Peyer's patch (tissue), 4 donors: Measurements from ENCODE around the gene EPHA2. TPM values are rescaled to one million over a fixed set of nuclear protein-coding genes. Genes with fewer than 3 reads are reported as not detected.

ENCODE experiments used
- DNase-seq, 3 donors: peaks; one replicate each; pipeline ENCODE4 v3.0.0-alpha.2; 2017 to 2019
- H3K27ac ChIP-seq, 4 donors: fragments of 200-600 bp; sonication (generic); one replicate each; pipeline ENCODE4 v1.5.1; 2016 to 2019
- H3K27me3 ChIP-seq, 2 donors: fragments of 200-600 bp; sonication (generic); one replicate each; pipeline ENCODE4 v1.5.1; 2019
- H3K36me3 ChIP-seq, 3 donors: fragments of 200-600 bp; sonication (generic); one replicate each; pipeline ENCODE4 v1.5.1; 2016 to 2019
- H3K4me1 ChIP-seq, 4 donors: fragments of 200-600 bp; sonication (generic); one replicate each; pipeline ENCODE4 v1.5.1; 2016 to 2019
- H3K4me3 ChIP-seq, 4 donors: fragments of 200-600 bp; sonication (generic); 1 replicate in 3 of 4; 2 replicates in 1 of 4; pipeline ENCODE4 v1.5.1; 2016 to 2019; ENCODE audit warnings: mild to moderate bottlenecking in 1 of 4
- H3K9me3 ChIP-seq, 4 donors: fragments of 200-600 bp; sonication (generic); one replicate each; pipeline ENCODE4 v1.5.1; 2016 to 2019; ENCODE audit warnings: mild to moderate bottlenecking in 1 of 4
- CTCF ChIP-seq, 6 experiments: fragments of 450-650 bp in 4 of 6; fragments of 200-600 bp in 2 of 6; sonication (generic) in 1 of 6; IDR thresholded peaks; one replicate each; pipeline ENCODE4 v1.5.1; 2017 to 2019; ENCODE audit warnings: antibody characterized with exemption in 6 of 6, mild to moderate bottlenecking in 3 of 6, moderate library complexity in 1 of 6
- POLR2A ChIP-seq, 2 donors: fragments of 450-650 bp; IDR thresholded peaks; one replicate each; pipeline ENCODE4 v1.5.1; 2017; ENCODE audit warnings: antibody characterized with exemption in 2 of 2, mild to moderate bottlenecking in 2 of 2, moderate library complexity in 2 of 2
- total RNA-seq, 4 donors: library from RNA; depleted of rRNA; stranded (reverse); fragments of >200 nt; gene quantifications; one replicate each; pipeline ENCODE4 v1.1.0, GENCODE V29; 2016

The EPHA2 gene
- total RNA-seq, 4 donors from 2014 or later, result 23.5 to 42.6 (median 35.5) TPM

- no peak overlapping the region for H3K4me3 ChIP-seq
Observed at GRCh38 chr1:16147156-16147926, 8.5 kb downstream of the EPHA2 start.

GRCh38 chr1:16146279-16147155, 9.4 kb downstream of the EPHA2 start:
- peaks cover 0 to 40% (median 0%) of the 10 kb centered on the region in 3 donors for H3K36me3 ChIP-seq
- H3K27me3 ChIP-seq, result no peaks in the 10 kb centered on the region
- H3K27ac ChIP-seq, result peak overlapping the region; percentile 66 to 94 (median 80)
- peaks cover 0 to 31% (median 10%) of the 10 kb centered on the region in 4 donors for H3K4me1 ChIP-seq
- peak in 2 of 3 donors; percentile 50 to 63 for DNase-seq
- no peaks in the 10 kb centered on the region for H3K9me3 ChIP-seq
- TF ChIP-seq CTCF (IDR thresholded peaks at IDR 0.05) (no peak), POLR2A (IDR thresholded peaks at IDR 0.05) (no peak)
- peak overlapping the region in 2 of 4 donors; percentile 23 to 43 for H3K4me3 ChIP-seq

More at GRCh38 chr1:16147156-16147926, 8.5 kb downstream of the EPHA2 start:
- no peak for DNase-seq
- Histone ChIP-seq H3K36me3 (peaks cover 0 to 40% (median 0%) of the 10 kb centered on the region in 3 donors), H3K27me3 (no peaks in the 10 kb centered on the region), H3K9me3 (no peaks in the 10 kb centered on the region), H3K27ac (peak overlapping the region; percentile 66 to 94 (median 80)), H3K4me1 (peaks cover 0 to 35% (median 10%) of the 10 kb centered on the region in 4 donors)
- TF ChIP-seq CTCF (IDR thresholded peaks at IDR 0.05), result no peak

GRCh38 chr1:16145662-16146278, 10.1 kb downstream of the EPHA2 start:
- H3K27me3 ChIP-seq, result no peaks in the 10 kb centered on the region
- H3K27ac ChIP-seq, result peak overlapping the region; percentile 66 to 94 (median 80)
- H3K4me1 ChIP-seq, result peaks cover 0 to 34% (median 10%) of the 10 kb centered on the region in 4 donors
- TF ChIP-seq POLR2A (IDR thresholded peaks at IDR 0.05) (no peak), CTCF (IDR thresholded peaks at IDR 0.05) (no peak)
- H3K36me3 ChIP-seq, result peaks cover 0 to 36% (median 0%) of the 10 kb centered on the region in 3 donors
- DNase-seq, result peak in 1 of 3 donors; percentile 77
- peak overlapping the region in 2 of 4 donors; percentile 23 to 43 for H3K4me3 ChIP-seq
- no peaks in the 10 kb centered on the region for H3K9me3 ChIP-seq

GRCh38 chr1:16145030-16145661, 10.7 kb downstream of the EPHA2 start:
- Histone ChIP-seq H3K27ac (peak overlapping the region; percentile 66 to 94 (median 80)), H3K4me1 (peaks cover 0 to 34% (median 10%) of the 10 kb centered on the region in 4 donors), H3K36me3 (peaks cover 0 to 36% (median 0%) of the 10 kb centered on the region in 3 donors), H3K27me3 (no peaks in the 10 kb centered on the region), H3K9me3 (no peaks in the 10 kb centered on the region), H3K4me3 (peak overlapping the region in 2 of 4 donors; percentile 23 to 43)
- peak in 2 of 3 donors; percentile 79 to 81 for DNase-seq
- TF ChIP-seq POLR2A (IDR thresholded peaks at IDR 0.05) (no peak), CTCF (IDR thresholded peaks at IDR 0.05) (no peak)
